ENCODE measurements around the gene MRPL37.

Gene MRPL37

DNA sequence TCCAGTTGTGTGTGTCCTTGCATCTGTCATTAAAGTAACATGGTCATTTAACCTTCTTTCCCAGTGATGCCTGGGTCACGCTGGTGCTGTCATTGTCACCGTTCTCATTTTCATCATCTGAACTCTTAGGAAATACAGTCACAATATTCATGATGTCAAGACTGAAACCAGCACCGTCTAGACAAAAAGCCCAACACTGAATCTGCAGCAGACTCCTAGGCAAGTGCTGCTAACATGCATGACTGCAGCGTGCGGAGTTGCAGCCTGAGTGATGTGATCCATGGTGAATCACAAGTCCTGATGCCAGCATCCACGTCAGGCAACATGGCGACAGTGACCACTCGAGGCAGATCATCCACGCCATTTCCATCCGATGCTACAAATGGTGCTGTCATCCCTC is 37.6 kb downstream of the MRPL37 start:
- Histone ChIP-seq H3K36me3 (ENCODE audit: insufficient read depth, low read length) (peaks cover 36% of the 10 kb centered on the region), H3K9ac (ENCODE audit: insufficient read length) (no peak overlapping the region)
- no peak for TF ChIP-seq POLR2AphosphoS5 (IDR thresholded peaks at IDR 0.05; ENCODE audit: borderline replicate concordance, low read depth, low read length)
- no peak for TF ChIP-seq FOXP2 (optimal IDR thresholded peaks at IDR 0.05; ENCODE audit: control extremely low read depth, extremely low read length, insufficient read depth)
- no peak for TF ChIP-seq EZH2 (IDR thresholded peaks at IDR 0.05)

DNA sequence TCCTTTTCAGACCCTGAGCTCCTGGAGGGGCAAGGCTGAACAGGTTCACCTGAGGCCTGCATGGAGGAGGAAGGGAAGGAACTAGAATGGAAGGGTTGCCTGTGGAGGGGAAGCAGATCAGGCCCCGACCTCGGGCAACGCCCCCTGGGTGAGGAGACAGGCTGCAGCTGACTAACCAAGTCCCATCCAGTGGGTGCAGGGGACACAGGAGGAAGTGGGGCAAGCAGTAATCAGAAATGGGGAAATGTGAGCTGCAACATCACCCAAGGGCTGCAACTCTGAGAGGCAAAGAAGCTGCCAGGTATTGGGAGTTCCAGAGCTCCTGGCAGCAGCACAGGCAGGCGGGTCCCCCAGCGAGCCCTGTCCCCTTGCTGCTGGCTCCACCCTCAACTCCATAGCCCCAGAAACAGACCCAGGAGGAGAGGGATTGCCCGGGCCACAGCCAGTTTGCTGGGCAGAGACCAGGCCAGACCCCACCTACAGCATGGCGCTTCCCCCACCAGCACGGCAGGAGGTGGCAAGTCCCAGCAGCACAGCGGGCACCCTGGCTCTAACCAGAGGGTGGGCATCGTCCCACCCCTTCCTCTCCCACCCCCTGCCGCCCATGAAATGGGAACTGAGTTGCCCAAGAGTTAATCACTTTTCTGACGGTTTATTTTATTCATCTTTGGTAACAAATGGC is 38.5 kb downstream of the MRPL37 start:
- no peak for TF ChIP-seq POLR2AphosphoS5 (IDR thresholded peaks at IDR 0.05; ENCODE audit: borderline replicate concordance, low read depth, low read length)
- TF ChIP-seq FOXP2 (optimal IDR thresholded peaks at IDR 0.05; ENCODE audit: control extremely low read depth, extremely low read length, insufficient read depth) = no peak
- no peak for TF ChIP-seq EZH2 (IDR thresholded peaks at IDR 0.05)
- H3K9me3 ChIP-seq (ENCODE audit: low read depth, low read length) = no peaks in the 10 kb centered on the region
- no peak overlapping the region for H3K4me3 ChIP-seq
- no peak for DNase-seq (ENCODE audit: low read depth, low spot score)
- no peak overlapping the region for H3K27ac ChIP-seq
- peaks cover 39% of the 10 kb centered on the region for H3K36me3 ChIP-seq (ENCODE audit: insufficient read depth, low read length)
- no peak overlapping the region for H3K9ac ChIP-seq (ENCODE audit: insufficient read length)

More for the DNA sequence above, 37.6 kb downstream of the MRPL37 start:
- no peak overlapping the region for H3K4me3 ChIP-seq
- no peaks in the 10 kb centered on the region for H3K9me3 ChIP-seq (ENCODE audit: low read depth, low read length)
- DNase-seq (ENCODE audit: low read depth, low spot score) = no peak
- H3K27ac ChIP-seq = no peak overlapping the region

DNA sequence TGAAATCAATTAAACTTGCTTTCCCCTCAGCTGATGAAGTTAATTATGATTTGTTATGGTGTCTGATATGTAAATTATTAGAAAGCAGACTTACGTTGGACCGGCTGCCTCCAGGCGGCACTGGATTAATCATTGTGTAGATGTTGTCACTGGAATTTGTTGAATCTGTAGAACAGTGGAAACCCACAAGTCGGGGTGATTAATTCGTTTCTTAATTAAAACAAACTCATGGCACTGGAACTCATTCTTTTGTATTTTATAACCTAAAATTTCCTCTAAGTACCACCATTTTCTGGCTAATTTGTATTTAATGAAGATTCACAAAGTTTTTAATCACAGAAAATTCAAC is 39.0 kb downstream of the MRPL37 start:
- Histone ChIP-seq H3K9me3 (ENCODE audit: low read depth, low read length) (no peaks in the 10 kb centered on the region), H3K27ac (no peak overlapping the region), H3K36me3 (ENCODE audit: insufficient read depth, low read length) (peaks cover 39% of the 10 kb centered on the region), H3K9ac (ENCODE audit: insufficient read length) (no peak overlapping the region), H3K4me3 (no peak overlapping the region)
- no peak for DNase-seq (ENCODE audit: low read depth, low spot score)
- TF ChIP-seq EZH2 (IDR thresholded peaks at IDR 0.05) = no peak
- no peak for TF ChIP-seq POLR2AphosphoS5 (IDR thresholded peaks at IDR 0.05; ENCODE audit: borderline replicate concordance, low read depth, low read length)
- TF ChIP-seq FOXP2 (optimal IDR thresholded peaks at IDR 0.05; ENCODE audit: control extremely low read depth, extremely low read length, insufficient read depth) = no peak

DNA sequence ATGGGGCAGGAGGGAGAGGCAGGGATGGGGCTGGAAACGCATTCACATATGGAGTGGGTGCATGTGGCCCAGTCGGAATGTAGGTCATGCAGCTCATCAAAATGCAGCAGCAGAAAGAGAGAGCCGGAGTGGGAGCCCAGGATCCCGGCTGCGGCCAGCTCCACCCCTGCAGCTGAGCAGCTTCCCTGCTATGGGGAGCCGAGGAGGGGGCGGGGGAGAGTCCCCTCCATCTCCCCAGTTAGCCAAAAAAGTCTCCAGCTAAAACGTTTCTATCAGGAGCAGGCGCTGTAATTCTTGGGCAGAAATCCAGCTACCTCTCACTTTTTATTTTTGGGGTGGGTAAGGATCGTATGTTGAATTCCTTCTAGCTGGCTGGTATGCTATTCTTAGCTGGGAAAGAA is 39.7 kb downstream of the MRPL37 start:
- no peak for DNase-seq (ENCODE audit: low read depth, low spot score)
- H3K27ac ChIP-seq = no peak overlapping the region
- no peak overlapping the region for H3K4me3 ChIP-seq
- H3K9ac ChIP-seq (ENCODE audit: insufficient read length) = no peak overlapping the region
- TF ChIP-seq EZH2 (IDR thresholded peaks at IDR 0.05) (no peak), POLR2AphosphoS5 (IDR thresholded peaks at IDR 0.05; ENCODE audit: borderline replicate concordance, low read depth, low read length) (no peak), FOXP2 (optimal IDR thresholded peaks at IDR 0.05; ENCODE audit: control extremely low read depth, extremely low read length, insufficient read depth) (no peak)
- H3K36me3 ChIP-seq (ENCODE audit: insufficient read depth, low read length) = peaks cover 39% of the 10 kb centered on the region
- H3K9me3 ChIP-seq (ENCODE audit: low read depth, low read length) = no peaks in the 10 kb centered on the region

DNA sequence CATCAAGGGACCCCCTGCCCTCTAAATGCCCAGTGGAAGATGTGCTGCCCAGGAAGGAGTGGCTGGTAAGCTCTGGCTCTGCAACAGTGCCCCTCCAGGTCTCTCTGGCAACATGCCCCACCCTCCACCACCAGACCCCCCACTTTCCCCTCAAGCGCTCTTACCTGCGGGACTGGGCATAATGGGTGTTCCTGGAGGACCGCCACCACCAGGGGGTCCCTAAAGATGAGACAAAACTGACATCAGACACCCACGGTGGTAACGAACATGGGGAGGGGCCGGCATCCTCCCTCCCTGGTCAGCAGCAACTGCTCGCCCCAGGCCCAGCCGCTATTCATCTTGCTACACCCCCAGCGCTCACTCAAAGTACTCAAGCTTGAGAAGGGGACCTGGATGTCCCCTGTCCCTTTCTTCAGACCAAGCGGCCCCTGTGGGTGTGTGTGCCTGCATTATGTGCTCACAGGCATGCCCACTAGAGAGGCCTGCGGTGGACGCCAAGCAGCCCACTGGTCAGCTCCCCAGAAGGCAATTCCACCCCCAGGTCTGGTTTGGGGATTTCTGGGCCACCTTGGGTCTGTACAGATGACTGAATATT is 40.9 kb downstream of the MRPL37 start:
- no peak overlapping the region for H3K4me3 ChIP-seq
- no peak for DNase-seq (ENCODE audit: low read depth, low spot score)
- no peak overlapping the region for H3K9ac ChIP-seq (ENCODE audit: insufficient read length)
- no peak overlapping the region for H3K27ac ChIP-seq
- H3K9me3 ChIP-seq (ENCODE audit: low read depth, low read length) = no peaks in the 10 kb centered on the region
- H3K36me3 ChIP-seq (ENCODE audit: insufficient read depth, low read length) = peaks cover 39% of the 10 kb centered on the region
- no peak for TF ChIP-seq POLR2AphosphoS5 (IDR thresholded peaks at IDR 0.05; ENCODE audit: borderline replicate concordance, low read depth, low read length)
- no peak for TF ChIP-seq FOXP2 (optimal IDR thresholded peaks at IDR 0.05; ENCODE audit: control extremely low read depth, extremely low read length, insufficient read depth)
- no peak for TF ChIP-seq EZH2 (IDR thresholded peaks at IDR 0.05)

DNA sequence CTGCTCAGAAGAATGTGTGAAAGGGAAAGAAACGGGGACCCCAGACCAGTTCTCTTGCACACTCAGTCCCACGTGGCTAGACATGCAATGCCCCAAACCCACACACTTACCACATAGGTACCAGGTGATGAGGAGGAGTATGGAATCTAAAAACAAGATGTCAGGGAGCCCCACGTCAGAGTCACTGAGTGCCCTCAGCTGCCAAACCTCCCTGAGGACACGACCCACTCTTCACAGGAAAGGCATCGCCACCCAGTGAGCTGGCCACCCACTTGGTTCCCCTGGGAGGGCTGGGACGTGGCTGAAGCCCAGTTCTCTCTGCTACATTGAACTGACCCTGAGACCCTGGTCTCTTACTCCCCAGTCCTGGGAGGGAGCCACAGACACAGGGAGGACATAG is 41.4 kb downstream of the MRPL37 start:
- Histone ChIP-seq H3K9ac (ENCODE audit: insufficient read length) (no peak overlapping the region), H3K36me3 (ENCODE audit: insufficient read depth, low read length) (peaks cover 38% of the 10 kb centered on the region), H3K9me3 (ENCODE audit: low read depth, low read length) (no peaks in the 10 kb centered on the region), H3K4me3 (no peak overlapping the region), H3K27ac (no peak overlapping the region)
- TF ChIP-seq EZH2 (IDR thresholded peaks at IDR 0.05) (no peak), FOXP2 (optimal IDR thresholded peaks at IDR 0.05; ENCODE audit: control extremely low read depth, extremely low read length, insufficient read depth) (no peak), POLR2AphosphoS5 (IDR thresholded peaks at IDR 0.05; ENCODE audit: borderline replicate concordance, low read depth, low read length) (no peak)
- no peak for DNase-seq (ENCODE audit: low read depth, low spot score)

DNA sequence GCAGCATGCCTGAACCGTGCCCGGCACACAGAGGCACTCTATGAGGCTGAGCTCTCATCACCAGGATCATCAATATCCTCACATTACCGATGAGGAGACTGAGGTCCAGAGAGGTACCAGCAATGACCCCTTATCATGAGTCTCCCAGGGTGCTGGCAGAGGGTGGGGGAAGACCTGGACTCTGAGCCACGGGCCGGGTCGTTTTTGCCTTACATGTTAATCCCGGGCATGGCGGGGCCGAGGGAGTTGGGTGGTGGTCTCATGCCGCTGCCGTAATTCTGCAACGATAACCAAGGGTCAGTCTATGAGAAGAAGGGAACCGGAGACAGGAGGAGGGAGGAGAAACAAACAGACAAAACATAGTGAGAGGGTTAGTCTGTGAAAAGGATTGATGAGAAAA is 43.1 kb downstream of the MRPL37 start:
- H3K27ac ChIP-seq = no peak overlapping the region
- no peak overlapping the region for H3K4me3 ChIP-seq
- TF ChIP-seq FOXP2 (optimal IDR thresholded peaks at IDR 0.05; ENCODE audit: control extremely low read depth, extremely low read length, insufficient read depth) (no peak), EZH2 (IDR thresholded peaks at IDR 0.05) (no peak), POLR2AphosphoS5 (IDR thresholded peaks at IDR 0.05; ENCODE audit: borderline replicate concordance, low read depth, low read length) (no peak)
- no peak for DNase-seq (ENCODE audit: low read depth, low spot score)
- no peak overlapping the region for H3K9ac ChIP-seq (ENCODE audit: insufficient read length)
- no peaks in the 10 kb centered on the region for H3K9me3 ChIP-seq (ENCODE audit: low read depth, low read length)
- peaks cover 21% of the 10 kb centered on the region; the same call in 1 of the 2 replicates for H3K36me3 ChIP-seq (ENCODE audit: insufficient read depth, low read length)

DNA sequence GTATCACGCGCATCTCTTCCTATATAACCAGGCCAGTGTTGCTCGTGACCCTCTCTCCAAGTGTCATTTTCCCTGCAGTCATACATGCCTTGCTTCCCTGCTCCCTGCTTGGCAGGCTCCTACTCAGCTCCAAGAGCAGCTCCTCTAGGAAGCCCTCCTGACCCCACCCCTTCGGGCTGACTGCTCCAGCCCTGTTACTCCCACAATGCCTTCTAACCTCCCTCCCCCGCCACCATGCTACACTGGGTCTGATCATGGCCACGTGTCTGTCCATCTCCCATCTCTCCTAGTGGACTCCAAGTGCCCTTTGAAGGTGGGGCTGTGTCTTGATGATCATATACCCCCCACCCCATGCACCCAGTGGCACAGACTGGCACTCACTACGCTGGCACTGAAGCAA is 44.7 kb downstream of the MRPL37 start:
- Histone ChIP-seq H3K9ac (ENCODE audit: insufficient read length) (no peak overlapping the region), H3K4me3 (no peak overlapping the region), H3K9me3 (ENCODE audit: low read depth, low read length) (no peaks in the 10 kb centered on the region), H3K36me3 (ENCODE audit: insufficient read depth, low read length) (peaks cover 5% of the 10 kb centered on the region; the same call in 1 of the 2 replicates), H3K27ac (no peak overlapping the region)
- DNase-seq (ENCODE audit: low read depth, low spot score) = no peak
- TF ChIP-seq FOXP2 (optimal IDR thresholded peaks at IDR 0.05; ENCODE audit: control extremely low read depth, extremely low read length, insufficient read depth) (no peak), EZH2 (IDR thresholded peaks at IDR 0.05) (no peak), POLR2AphosphoS5 (IDR thresholded peaks at IDR 0.05; ENCODE audit: borderline replicate concordance, low read depth, low read length) (no peak)
